HL-60/S4 (cell line): Measurements from ENCODE around the gene MAGIX.
"Not testable (repeated sequence)": the region's sequence is repeated elsewhere in the genome, so short reads cannot be mapped to it uniquely, and the experiment has no call there.

Experiments used
- in situ Hi-C: fragments of 300-500 bp; cut with MboI; formaldehyde crosslinking; loops from 2 replicates; pipeline ENCODE4 v1.14.3; 2022; ENCODE audit warnings: low sequenced_read_pairs

MAGIX gene

DNA sequence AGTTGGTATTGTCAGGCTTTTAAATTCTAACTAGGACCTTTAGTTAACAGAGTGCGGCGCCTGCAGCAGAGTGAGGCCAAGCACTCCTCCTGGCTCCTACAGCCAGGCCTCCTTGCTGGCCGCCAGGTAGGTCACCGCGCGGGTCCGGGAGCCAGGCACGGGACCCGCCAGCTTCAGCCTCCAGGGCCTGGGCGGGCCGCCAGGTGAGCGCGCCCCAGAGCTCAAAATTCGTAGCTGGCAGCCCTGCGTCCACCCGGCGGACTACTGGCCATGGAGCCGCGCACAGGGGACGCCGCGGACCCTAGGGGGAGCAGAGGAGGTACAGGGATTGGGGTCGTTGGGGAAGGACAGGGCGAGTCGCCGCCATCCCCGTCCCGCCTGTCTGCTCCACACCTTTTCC lies at the start of gene MAGIX:
MAGIX (plus strand) TSS at position 139 of the 400 bp plus-strand sequence; CDS start at position 271, 132 bp downstream.
- in situ Hi-C loops = no loop called here

DNA sequence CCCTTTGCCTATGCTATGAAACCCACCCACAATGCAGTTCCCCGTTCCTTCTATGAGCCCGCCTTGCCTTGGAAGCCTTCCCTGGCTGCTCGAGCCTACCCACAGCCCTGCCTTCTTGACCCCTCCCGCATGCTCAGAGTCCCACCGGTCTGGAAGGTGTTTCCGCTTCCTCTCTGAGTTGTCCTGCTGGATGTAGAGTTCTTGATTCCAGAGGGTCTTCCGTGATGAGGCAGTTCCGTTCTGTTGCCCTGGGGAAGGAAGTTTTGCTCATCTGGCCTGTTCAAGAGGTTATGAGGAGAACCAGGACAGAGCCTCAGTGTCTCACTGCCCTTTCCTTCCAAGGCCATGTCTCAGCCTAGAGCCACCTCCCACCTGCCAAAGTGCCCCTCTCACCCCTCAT lies 46.5 kb upstream of the MAGIX start:
- in situ Hi-C loops = no loop called here

- in situ Hi-C loops = no loop called here
Observed at GRCh38 chrX:49116716-49117115, 45.8 kb upstream of the MAGIX start.

DNA sequence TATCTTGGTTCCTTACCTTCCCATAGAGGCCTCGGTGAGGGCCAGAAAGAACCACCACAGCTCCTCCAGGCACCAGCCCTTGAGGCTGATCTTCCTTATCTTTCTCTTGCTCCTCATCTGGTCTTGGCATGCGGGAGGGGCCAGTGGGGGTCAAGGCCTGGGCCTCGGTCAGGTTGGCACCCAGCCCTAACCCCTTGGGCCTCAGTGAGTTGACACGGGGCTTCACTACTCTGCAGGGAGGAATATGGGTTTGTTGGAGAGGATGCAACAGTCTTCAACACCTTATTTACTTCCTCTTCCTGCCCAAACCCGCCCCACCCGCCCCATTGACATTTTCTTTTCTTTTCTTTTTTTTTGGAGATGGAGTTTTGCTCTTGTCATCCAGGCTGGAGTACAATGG lies 45.0 kb upstream of the MAGIX start:
- in situ Hi-C loops = no loop called here

- in situ Hi-C loops = no loop called here
Observed at GRCh38 chrX:49120091-49120490, 42.5 kb upstream of the MAGIX start.

DNA sequence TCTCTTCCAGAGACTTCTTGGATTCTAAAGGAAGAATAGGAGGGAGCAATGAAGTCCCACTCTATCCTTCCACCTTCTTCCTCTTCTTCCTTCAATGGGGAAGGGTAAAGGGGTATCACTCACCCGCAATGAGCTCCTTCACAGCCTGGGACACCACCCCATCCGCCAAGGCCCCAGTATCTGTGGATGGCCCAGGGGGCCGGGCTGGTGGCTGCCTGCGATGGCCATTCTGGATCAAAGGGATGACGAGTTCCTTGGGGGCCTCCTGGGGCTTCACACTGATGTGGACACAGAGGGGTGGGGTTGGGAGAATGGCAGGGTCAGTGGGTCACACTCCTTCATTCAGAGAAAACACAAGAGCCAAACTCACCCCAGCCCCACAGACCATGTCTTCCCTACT lies 40.1 kb upstream of the MAGIX start:
- in situ Hi-C loops = no loop called here

GRCh38 chrX:49127742-49128258 lies 34.8 kb upstream of the MAGIX start:
- in situ Hi-C loops = not testable (repeated sequence)

- in situ Hi-C loops = no loop called here
Observed at GRCh38 chrX:49129427-49129826, 33.1 kb upstream of the MAGIX start.

GRCh38 chrX:49132275-49132674 lies 30.3 kb upstream of the MAGIX start:
- in situ Hi-C loops = not testable (repeated sequence)

- in situ Hi-C loops = no loop called here
Observed at GRCh38 chrX:49133759-49134158, 28.8 kb upstream of the MAGIX start.

DNA sequence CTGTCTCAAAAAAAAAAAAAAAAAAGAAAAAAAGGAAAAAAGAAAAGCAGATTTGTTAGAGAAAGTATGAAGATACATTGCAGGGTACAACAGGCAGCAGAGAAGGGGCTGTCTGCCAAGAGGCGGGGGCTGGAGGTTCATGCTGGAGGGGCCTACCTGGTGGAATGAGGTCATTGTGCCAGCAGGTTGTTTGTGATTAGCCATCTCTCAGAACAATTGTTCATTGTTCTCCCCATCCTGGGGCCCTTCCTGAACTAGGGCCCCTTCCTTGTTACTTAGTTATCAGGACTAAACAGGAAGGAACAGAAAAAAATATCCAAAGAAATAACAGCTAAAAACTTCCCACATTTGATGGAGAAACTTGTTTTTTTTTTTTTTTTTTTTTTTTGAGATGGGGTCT lies 25.1 kb upstream of the MAGIX start:
- in situ Hi-C loops = no loop called here

DNA sequence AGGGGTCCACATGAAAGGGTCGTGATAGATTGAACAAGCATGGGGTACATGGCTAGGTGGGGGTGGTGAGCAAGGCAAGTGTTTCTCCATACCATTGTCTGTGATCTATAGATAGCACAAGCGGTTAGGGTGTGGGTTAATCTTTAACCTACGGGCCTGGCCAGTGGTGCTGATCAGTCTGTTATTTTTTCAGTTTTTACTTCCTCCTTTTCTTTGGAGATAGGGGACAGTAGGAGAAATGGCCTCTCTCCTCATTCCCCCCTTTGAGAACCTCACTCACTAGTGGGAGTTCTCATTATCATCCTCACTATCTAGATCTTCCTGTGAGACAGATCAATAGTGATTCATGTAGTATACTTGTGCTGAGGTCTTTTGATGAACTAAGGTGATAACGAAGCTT lies 22.8 kb upstream of the MAGIX start:
- in situ Hi-C loops = no loop called here

DNA sequence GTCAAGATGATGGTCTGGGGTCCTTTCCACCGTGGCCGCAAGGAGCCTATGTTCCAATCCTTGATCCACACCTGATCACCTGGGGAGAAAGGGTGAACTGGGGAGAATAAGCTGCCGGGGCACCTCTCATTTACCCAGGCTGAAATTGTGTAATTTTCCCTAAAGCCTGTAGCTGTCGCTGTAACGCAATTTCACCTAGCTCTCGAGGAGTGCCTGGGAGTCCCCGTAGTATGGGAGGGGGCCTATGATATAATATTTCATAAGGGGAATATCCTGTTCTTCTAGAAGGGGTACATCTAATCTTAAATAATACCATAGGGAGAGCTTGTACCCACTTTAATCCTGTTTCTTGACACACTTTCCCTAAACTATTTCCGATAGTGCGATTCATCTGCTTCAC lies 20.3 kb upstream of the MAGIX start:
- in situ Hi-C loops = not testable (repeated sequence)

DNA sequence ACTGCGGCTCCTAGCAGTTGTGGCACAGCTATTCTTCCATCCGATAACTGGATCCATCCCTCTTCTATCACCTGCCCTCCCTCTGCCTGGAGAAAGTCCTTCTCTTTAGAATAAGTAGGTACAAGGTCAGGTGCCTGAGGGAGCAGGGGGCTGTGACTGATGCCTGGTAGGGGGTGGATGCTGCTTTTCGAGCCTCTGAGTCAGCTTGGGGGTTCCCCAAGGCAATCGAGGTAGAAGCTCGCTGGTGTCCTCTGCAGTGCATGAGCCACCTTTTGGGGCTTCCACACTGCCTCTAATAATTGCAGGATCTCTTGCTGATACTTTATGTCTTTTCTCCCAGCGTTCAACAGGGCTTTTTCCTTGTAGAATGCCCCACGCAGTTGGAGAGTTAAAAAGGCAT lies 19.4 kb upstream of the MAGIX start:
- in situ Hi-C loops = not testable (repeated sequence)

DNA sequence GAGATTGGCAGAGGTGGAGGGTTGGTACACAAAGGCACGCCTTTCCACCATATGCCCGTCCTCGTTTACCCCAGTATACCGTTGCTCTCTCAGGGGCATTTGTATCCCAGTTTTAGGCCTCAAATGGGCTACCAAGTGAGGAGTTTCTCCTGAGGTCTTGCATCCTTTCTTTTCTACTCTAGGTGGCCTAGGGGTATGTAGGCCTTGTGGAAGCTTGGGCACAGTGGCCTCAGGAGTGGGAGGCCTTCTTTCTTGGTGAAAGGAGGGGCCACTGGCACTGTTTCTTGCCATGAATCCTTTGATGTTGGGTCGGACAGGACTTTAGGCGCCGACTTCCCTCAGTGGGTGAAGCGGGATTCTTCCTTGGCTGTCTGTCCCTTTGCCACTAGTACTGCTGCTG lies 15.3 kb upstream of the MAGIX start:
- in situ Hi-C loops = no loop called here

DNA sequence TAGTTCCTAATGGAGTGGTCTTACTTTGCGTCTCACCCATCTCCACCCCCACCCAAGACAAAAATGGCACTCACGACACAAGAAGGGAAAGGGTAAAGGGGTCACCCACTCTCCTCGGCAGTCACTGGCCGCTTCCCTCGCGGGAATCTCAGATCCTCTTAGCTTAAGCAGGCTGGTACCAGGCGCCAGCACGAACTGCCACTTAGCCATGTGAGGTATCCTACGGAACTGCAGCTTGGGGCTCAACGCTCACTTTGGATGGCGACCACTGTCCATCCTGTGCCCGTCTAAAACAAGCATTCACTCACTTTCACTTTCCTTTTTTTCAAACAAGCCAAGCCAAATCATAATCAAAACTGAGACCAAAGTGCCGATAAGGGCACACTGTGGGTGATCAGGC lies 14.6 kb upstream of the MAGIX start:
- in situ Hi-C loops = no loop called here

DNA sequence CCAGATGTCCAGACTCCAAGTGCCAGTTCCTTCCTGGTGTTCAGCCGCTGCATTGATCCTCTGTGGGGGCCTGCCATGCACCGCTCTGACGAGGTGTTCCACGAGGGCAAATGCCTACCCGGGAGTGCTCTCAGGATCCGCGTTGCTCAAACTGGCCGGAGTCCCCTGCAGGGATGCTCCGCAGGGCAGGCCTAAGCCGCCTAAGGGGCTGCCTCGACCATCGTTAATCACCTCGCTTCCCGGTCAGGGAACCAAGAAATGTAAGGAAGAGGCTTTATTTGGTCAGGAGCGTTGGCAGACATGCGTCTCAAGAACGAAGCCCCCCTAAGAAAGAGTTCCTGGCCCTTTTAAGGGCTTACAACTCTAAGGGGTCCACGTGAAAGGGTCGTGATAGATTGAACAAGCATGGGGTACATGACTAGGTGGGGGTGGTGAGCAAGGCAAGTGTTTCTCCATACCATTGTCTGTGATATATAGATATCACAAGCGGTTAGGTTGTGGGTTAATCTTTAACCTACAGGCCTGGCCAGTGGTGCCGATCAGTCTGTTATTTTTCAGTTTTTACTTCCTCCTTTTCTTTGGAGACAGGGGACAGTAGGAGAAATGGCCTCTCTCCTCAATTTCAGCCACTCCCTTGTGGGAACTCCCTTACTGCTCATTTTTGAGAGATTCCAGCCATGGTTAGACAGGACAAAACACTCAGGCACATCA lies 14.0 kb upstream of the MAGIX start:
- in situ Hi-C loops = not testable (repeated sequence)

DNA sequence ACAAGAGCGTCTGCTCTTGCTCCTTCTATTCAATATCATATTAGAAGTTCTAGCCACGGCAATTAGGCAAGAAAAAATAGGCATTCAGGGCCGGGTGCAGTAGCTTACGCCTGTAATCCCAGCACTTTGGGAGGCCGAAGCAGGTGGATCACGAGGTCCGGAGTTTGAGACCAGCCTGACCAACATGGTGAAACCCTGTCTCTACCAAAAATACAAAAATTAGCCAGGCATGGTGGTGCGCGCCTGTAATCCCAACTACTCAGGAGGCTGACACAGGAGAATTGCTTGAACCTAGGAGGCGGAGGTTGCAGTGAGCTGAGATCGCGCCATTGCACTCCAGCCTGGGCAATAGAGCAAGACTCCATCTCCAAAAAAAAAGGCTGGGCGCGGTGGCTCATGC lies 13.3 kb upstream of the MAGIX start:
- in situ Hi-C loops = not testable (repeated sequence)

GRCh38 chrX:49153467-49153866 lies 9.1 kb upstream of the MAGIX start:
- in situ Hi-C loops = no loop called here

GRCh38 chrX:49155243-49155899 lies 7.2 kb upstream of the MAGIX start:
- in situ Hi-C loops = no loop called here

- in situ Hi-C loops = no loop called here
Observed at GRCh38 chrX:49155900-49156837, 6.4 kb upstream of the MAGIX start.
